ENCODE measurements around the gene DPPA2.
"Not testable (repeated sequence)": the region's sequence is repeated elsewhere in the genome, so short reads cannot be mapped to it uniquely, and the experiment has no call there.

DPPA2 gene, protein sequence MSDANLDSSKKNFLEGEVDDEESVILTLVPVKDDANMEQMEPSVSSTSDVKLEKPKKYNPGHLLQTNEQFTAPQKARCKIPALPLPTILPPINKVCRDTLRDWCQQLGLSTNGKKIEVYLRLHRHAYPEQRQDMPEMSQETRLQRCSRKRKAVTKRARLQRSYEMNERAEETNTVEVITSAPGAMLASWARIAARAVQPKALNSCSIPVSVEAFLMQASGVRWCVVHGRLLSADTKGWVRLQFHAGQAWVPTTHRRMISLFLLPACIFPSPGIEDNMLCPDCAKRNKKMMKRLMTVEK

DNA sequence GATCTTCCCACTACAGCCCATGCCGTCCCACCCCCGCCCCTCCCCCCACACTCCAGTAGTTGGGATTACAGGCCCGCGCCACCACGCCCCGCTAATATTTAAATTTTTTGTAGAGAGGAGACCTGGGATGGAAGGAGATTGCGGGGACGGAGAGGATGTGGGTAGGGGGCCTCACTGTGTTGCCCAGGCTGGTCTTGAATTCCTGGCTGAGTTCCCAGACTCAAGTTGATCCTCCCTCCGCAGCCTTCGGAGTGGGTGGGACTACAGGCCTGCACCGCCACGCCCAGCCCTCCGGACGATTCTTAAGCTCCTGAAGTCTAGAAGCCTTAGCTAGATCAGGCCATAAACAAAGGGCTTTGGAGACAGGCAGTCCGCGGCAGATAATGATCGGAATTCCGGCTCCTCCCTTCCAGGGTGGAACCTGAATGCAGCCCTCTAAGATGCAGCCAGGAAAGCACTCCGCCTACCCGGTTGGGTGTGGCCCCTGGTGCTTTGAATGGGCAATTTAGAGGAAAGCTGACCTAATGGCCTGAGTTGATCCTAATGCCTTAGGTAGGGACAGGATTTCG lies at the start of gene DPPA2:
Gene DPPA2, minus strand, starts transcription at position 356 of the 569 bp plus-strand sequence. CDS start 1,975 bp downstream, outside the sequence.
- in situ Hi-C loops (cut with MboI; ENCODE audit: low sequenced_read_pairs): no loop called here

DNA sequence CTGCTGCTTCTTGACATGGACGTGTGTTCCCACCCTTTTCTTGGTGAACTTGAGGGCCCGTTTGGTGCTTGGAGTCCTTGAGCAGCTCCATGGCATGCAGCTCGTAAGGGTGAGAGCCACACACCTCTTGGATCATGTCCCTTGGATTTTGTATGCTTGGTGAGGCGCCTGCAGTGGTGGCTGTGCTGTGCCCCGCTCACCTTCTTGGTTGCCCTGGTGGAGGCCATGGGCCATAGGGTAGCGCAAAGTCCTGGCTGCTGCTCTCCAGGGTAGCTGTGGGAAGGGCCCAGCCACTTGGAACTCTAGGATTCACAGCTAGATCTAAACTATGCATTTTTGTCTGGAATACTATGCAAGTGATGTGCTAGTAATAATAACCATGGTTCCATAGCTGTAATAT lies 47.8 kb upstream of the DPPA2 start:
- in situ Hi-C loops (cut with MboI; ENCODE audit: low sequenced_read_pairs): no loop called here

DNA sequence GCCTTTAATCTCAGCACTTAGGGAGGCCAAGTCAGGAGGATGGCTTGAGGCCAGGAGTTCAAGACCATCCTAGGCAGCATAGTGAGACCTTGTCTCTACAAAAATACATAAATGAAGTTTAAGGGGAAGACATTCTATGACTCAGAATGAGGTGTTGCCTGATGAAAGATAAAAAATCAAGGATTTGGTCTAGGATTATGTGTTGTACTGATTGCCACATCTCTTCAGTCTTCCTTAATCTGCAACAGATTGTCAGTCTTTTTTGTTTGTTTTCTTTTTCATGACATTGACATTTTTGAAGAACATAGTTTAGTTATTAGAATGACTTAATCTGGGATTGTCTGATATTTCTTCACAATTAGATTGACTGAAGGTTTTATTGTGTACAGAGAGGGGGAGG lies 47.3 kb upstream of the DPPA2 start:
- in situ Hi-C loops (cut with MboI; ENCODE audit: low sequenced_read_pairs): no loop called here

DNA sequence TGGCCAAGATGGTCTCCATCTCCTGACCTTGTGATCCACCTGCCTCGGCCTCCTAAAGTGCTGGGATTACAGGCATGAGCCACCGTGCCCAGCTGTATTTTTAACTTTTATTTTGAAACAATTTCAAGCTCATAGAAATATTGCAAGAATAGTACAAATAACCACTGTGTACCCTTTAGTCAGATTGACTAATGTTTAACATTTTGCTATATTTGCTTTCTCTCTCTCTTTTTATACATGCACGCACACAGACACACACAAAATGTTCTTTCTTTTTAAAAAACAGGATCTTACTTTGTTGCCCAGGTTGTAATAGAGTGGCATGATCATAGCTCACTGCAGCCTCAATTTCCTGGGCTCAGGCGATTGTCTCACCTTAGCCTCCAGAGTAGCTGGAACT lies 46.5 kb upstream of the DPPA2 start:
- in situ Hi-C loops (cut with MboI; ENCODE audit: low sequenced_read_pairs): no loop called here

DNA sequence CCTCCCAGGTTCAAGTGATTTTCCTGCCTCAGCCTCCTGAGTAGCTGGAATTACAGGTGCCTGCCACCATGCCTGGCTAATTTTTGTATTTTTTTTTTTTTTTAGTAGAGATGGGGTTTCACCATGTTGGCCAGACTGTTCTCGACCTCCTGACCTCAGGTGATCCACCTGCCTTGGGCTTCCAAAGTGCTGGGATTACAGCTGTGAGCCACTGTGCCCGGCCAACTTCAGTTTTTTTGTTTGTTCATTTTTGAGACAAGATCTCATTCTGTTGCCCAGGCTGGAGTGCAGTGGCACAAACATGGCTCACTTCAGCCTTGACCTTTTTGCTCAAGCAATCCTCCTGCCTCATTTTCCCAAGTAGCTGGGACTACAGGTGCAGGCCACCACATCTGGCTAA lies 42.5 kb upstream of the DPPA2 start:
- in situ Hi-C loops (cut with MboI; ENCODE audit: low sequenced_read_pairs): not testable (repeated sequence)

DNA sequence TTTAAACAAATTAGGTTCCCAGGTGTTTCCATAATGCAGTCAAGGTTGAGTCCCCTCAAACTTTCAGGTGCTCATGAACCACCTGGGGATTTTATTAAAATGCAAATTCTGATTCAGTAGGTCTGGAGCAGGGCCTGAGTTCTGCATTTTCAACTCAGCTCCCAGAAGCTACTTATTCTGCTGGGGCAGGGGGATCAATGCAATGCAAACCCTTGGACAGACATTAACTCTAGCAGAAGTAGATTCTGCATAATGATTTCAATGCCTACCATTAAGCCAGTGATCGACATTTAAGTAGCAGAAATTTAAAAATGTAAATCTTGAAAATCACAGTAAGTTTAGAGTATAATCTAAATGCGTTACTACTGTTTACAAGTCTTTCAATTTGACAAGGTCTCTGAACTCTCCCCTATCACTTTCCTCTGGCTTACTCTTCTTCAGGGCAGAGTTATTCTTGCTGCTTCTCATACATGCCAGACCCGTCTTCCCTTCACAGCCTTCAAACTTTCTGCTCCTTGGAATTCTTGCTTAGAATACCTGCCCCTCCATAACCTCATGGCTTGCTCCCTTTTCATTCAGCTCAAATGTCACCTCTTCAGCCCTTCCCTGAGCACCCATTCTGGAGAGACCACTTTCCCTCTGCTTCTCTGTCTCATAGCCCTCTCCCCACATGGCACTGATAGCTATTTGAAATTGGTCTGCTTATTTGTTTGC lies 40.3 kb upstream of the DPPA2 start:
- in situ Hi-C loops (cut with MboI; ENCODE audit: low sequenced_read_pairs): no loop called here

DNA sequence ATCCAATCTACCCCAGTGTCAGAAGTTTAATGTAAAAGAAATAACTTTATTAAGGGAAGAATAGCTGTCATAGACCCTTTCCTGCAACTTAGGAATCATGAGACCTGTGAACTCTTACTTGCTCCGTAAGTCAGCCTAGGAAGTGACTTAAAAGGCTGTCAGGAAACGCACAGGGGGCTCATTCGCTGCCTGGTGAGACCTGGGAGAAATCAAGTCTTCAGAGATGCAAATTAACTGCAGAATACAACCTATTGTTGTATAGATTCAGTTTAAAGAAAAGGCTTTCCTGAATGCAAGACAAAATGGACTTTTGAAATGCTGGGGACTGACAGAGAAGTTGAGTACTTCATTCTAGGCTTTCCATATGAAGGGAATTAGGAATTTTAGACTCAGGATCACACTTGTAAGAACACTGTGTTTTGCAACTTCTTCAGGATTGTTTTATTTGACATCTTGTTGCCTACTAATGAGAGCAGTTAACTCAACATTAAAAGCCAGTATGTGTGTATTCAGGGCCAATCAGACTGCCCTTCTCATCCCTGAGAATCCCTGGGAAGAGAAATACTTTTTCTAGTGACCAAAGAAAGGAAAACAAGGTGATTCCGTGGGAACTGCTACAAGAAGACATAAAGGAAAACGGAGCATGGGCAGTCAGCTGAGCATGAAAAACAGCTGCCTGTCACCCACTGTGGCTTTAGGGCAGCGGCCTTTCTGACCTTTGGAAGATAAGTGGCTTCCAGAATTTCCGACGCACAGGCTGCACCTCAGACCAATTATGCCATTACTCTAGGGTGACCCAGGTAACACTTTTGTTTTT lies 39.5 kb upstream of the DPPA2 start:
- in situ Hi-C loops (cut with MboI; ENCODE audit: low sequenced_read_pairs): no loop called here

DNA sequence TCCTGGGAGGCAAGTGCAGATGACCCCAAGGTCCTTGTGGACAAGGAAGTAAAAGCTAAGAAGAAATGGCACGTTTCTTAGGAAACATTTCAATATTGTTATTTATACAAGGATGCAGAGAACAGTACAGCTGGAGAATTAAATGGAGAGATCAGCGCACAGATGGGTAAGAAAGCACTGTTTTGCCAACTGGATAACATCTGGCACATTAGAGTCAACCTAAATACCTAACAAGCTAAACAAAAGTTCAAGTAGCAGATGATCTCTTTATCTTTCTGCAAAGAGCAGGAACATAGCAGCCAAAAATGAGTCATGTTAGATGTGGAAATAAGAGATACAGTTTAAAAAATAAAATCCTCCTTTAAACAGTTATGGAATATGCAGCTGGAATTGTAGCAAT lies 36.7 kb upstream of the DPPA2 start:
- in situ Hi-C loops (cut with MboI; ENCODE audit: low sequenced_read_pairs): no loop called here

DNA sequence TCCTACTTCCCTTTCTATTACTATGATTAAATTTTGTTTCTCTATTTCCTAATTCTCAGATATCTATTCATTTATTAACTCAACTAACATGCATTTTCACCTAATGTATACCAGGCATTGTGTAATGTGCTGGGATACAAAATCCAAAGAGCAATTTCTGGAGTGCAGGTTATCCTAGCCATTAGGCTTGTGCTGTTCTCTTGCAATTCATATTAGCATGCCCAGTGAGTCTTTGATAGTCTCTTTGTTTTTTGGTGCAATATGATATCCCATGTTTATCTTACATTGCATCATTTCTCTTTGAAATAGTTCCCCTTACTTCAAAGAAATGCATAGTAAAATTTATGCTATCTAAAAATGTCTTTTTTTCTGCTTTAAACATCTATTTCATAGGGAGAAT lies 34.9 kb upstream of the DPPA2 start:
- in situ Hi-C loops (cut with MboI; ENCODE audit: low sequenced_read_pairs): no loop called here

DNA sequence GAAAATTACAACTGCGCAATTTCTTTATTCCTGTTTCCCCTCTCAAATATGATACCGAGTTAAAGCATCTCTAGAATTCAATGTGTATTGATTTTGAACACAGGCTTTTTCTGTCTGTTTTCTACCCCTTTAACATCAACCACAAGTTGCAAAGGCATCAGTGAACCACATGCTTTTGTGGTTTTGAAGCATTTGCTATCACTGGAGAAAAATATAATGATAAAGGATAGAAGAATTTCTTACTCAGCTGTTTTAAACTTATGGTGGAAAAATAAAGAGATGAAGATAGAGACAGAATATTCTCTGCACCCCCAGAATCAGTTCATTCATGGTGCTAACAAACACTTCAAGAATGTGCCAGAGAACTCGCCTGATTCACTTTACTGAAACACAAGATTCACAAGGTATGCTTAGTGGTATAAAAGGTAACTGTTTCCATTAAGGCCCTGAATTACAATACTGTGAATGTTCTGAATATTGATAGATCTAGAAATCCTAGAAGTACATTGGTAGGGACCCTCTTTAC lies 30.5 kb upstream of the DPPA2 start:
- in situ Hi-C loops (cut with MboI; ENCODE audit: low sequenced_read_pairs): no loop called here

DNA sequence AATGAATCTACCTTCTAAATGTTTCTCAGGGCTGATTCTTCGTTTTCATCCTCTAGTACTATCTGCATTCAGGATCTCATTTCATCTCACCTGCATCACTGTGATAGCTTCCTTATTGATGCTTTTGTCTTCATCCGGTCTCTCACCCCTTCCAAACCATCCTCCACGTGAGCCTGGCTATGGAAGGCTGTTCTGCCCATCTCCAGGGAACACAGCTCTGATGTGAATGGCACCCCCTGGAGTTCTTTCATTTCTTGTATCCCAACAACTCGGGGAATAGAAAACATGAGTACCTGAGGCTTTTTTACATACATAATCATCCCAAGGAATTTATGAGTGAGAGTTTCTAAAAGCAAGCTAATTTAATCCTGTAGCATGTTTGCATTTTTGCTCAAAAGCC lies 29.8 kb upstream of the DPPA2 start:
- in situ Hi-C loops (cut with MboI; ENCODE audit: low sequenced_read_pairs): no loop called here

DNA sequence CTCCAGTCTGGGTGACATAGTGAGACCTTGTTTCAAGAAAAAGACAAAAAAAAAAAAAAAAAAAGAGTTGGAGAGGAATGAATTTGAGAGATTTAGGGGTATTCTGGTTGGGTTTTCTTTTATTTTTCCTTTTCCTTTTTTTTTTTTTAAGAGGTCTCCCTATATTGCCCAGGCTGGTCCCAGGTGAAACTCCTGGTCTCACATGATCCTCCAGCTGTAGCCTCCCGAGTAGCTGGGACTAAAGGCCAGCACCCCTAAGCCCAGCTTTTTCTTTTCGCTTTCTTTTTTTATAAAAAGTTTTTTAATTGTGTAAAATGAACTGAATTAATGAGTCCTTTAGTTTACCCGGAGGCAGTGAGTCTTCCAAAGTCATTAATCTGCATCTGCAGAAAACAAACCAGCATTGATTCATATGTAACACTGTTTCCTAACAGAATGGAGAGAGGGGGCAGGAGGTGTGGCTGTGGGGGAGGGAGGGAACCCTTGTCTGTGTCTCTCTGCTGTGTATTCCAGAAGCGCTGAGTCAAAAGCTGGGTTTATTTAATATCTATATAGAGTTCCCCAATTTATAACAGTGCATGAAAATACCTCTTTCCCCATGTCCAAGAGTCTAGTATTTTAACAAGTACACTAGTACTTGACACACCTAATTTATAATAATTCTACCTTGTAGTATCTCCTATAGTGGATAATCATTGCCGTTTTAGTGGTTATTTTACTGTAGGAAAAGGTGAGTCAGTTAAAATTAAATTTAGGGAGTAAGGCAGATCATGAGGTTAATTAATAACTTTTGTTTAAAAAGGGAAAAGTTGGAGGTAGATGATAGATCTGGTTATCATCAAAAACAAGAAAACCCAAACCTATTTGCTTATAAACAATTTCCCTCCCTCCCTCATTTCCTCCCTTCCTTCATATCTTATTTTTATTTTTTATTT lies 23.7 kb upstream of the DPPA2 start:
- in situ Hi-C loops (cut with MboI; ENCODE audit: low sequenced_read_pairs): no loop called here

DNA sequence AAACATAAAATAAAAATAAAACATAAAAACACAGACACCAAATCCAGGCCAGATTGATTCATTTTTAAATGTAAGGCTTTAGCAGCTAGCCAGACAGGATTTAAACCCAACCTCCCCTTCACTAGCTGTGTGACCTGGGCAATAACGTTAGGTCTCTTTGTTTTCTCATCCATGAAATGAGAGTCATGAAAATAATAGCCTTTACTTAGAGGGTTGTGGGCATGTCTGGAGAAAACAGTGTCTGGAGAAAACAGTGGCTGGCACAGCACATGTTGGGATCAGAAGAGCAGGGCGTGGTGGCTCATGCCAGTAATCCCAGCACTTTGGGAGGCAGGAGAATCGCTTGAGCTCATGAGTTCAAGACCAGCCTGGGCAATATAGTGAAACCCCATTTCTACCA lies 22.9 kb upstream of the DPPA2 start:
- in situ Hi-C loops (cut with MboI; ENCODE audit: low sequenced_read_pairs): no loop called here

DNA sequence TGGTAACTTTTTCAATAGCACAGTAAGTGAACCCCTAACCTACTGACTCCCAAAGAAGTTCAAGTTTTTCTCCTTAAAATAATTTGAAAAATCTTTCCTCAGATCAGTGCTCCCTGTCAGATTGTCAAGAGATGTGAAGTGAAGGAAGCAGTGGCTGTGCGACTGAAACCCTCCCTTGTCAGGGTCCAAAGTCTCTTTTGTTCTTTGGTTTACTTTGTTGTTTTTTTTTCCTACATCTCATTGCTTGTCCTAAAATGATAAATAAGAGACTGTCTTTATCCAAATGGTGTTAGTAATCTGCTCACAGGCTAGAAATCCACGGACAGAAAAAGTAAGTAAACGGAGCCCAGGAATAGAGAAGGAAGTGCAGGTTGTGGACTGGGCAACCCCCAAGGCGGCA lies 22.0 kb upstream of the DPPA2 start:
- in situ Hi-C loops (cut with MboI; ENCODE audit: low sequenced_read_pairs): no loop called here

DNA sequence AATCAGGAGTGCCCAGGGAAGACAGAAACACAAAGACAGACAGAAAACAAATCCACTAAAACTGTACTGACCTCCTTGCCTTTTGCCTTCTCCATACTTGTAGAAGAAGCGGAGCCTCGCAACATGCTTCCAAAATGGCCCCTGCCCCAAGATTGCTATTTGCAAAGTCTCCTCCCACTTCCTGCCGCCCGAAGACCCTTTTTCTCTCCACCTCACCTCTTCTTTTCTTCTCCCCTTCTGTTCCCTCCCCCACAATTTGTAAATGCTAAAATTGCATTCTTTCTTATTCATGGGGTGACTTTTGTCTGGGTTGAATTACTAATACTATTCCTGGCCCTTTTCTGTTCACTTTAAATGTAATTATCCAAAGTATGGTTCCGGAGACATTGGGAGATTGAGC lies 21.1 kb upstream of the DPPA2 start, which contains the start of gene DPPA4:
Gene DPPA4, minus strand, starts transcription at position 154 of the 400 bp plus-strand sequence. Its CDS starts 29 bp downstream, at position 125.
- in situ Hi-C loops (cut with MboI; ENCODE audit: low sequenced_read_pairs): no loop called here

DNA sequence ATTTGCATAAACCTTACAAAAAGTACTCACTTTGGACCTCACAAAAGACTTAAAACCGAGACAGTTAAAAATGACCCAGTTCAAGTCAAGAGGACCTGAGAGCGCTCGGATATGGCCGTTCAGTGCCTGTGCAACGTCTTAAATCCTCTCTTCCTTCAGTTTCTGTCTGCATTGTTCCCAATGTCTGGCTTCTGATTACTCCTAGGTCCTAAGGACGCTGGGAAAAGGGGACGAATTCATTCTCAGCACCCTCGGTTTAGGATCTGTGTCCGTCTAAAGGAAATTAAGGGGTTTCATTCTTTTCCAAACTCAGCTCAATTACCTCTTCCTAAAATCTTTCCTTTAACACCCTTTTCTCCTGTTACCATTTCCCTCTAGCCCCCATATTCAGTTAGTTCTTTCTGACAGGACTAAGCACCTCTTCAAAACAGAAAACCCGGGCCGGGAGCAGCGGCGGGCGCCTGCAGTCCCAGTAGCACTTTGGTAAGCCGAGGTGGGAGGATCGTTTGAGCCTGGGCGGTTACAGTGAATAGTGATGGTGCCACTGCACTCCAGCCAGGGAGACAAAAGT lies 20.1 kb upstream of the DPPA2 start:
- in situ Hi-C loops (cut with MboI; ENCODE audit: low sequenced_read_pairs): no loop called here

DNA sequence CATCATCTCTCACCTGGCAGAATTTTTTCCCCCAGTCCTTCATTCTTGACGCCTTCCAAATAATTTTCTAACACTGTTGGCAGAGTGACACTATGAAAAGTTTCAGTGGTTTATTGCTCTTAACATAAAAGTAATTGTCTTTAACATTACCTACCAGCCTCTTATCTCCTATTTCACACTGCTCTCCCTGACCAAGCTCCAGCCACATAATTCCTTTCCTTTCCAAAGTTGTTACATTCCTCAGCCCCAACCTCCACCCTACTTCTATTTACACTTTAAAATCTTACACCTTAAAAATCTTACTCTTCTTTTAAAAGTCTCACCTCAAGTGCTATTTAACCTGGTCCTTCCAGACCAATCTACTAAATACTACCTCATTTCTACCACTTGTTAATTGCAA lies 18.3 kb upstream of the DPPA2 start:
- in situ Hi-C loops (cut with MboI; ENCODE audit: low sequenced_read_pairs): no loop called here

DNA sequence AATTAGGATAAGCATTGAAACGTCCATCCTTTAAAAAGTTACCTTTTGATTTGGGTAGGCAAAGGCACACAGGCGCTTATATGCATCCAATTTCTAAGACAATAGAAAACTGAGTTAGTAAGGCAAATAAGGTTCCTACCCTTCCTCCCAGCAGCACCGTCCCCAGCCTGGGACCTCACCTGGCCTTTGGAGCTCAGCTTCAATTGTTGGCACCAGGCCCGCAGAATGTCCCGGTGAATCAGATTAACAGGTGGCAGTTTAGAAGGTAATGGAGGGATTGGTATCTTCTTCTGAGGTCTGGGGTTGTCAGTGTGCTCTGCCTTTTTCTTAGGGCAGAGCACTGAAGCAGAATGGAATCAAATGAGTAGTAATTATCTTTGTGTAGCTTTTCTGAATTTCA lies 15.4 kb upstream of the DPPA2 start:
- in situ Hi-C loops (cut with MboI; ENCODE audit: low sequenced_read_pairs): no loop called here

DNA sequence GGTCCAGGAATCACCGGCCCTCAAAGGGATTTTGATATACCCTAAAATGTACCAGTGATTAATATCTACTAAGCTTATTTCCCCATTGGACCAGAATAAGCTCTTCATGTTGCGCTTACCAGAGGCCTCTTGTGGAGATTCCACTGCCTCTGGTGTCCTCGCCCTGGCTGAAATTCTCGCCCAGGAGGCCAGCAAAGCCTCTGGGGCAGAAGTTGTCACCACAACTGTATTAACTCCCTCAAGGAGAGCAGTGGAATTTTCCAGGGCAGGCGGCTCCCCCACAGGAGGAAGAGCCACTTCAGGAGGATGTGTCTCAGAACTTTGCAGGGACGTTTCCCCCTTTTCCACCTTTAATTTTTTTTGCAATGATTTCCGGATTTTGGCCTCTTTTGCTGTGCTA lies 14.1 kb upstream of the DPPA2 start:
- in situ Hi-C loops (cut with MboI; ENCODE audit: low sequenced_read_pairs): no loop called here

DNA sequence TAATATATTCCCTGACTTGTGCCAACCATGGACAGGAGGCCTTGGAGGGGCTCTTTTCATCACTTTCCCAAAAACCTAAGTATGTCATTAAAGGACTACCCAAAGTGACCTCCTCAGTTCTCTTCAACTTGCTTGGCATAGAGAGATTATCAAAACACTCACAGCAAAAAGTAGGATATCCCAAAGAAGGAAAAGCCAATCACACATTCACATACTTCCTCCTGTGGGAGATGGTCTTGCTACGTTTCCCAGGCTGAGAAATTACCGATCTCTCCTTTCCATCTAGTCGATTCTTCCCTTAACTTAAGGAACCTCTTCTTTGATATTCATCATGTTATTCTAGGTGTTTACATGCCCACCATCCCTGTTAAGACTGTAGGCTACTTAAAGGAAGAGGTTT lies 11.9 kb upstream of the DPPA2 start:
- in situ Hi-C loops (cut with MboI; ENCODE audit: low sequenced_read_pairs): no loop called here

Measured in HL-60/S4 treated with retinoic acid at 250 ng/mL for 4 days and 3 days (cell line).